GM19035 (cell line): ENCODE data around the gene POTEI.
"Not testable (repeated sequence)": the region's sequence is repeated elsewhere in the genome, so short reads cannot be mapped to it uniquely, and the experiment has no call there.

ENCODE experiments used
- ATAC-seq: cut with Tn5 transposase; IDR thresholded peaks from one replicate; pipeline ENCODE4 v1.9.1; 2021; ENCODE audit not compliant: unreplicated experiment

The POTEI gene

DNA sequence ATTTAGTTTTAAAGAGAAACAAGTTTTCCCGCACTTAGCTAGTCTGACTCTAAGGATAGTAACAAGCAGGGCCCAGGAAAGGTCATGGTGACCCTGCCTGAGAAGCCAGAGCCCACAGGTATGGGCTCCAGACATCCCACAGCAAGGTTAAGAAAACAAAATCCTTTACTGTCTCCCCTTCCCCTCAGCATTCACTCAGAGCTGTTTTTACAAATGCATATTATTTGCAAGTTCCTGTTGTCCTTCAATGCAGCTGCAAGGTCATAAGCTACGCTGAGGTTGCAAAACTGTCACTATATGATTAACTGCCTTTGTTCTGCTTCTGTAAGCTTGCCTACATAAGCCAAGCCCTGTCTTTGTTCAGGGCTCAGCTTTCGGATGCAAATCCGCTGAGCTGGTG lies 18.1 kb downstream of the POTEI start:
- ATAC-seq, result not testable (repeated sequence)

DNA sequence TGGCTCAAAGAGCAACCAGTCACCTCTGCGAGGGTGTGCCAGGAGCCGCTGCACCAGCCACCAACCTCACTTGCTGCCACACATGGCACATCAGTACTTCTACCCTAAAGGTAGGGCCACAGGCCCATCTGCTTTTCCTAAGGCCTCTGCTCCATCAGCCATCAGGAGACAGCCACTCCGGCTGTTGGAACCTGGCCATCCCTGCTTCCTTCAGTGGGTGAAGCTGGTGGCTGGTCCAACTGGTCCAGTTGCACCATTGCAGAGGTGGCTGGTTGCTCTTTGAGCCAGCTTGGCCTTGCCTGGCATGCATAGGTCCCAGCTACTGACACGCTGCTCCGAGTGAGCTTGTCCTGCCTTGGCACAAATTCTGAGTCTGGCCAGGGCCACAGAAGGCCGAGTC lies 53.7 kb downstream of the POTEI start:
- not testable (repeated sequence) for ATAC-seq

DNA sequence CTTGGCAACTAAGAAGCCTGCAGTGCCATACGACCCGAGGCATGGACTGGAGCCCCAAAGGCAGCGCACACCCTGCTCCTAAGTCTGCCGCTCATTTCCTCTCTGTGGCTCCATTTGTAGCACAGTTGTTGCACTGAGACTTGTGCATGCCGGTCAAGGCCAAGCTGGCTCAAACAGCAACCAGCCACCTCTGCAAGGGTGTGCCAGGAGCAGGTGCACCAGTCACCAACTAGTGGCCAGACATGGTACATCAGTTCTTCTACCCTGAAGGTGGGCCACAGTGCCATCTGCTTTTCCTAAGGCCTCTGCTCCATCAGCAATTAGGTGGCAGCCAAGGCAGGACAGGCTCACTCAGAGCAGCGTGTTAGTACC lies 54.4 kb downstream of the POTEI start:
- ATAC-seq, result not testable (repeated sequence)

- not testable (repeated sequence) for ATAC-seq
These were observed 55.0 kb downstream of the POTEI start for GRCh38 chr2:130453955-130454711.

- ATAC-seq, result not testable (repeated sequence)
These were observed 56.2 kb downstream of the POTEI start for GRCh38 chr2:130452897-130453296.

GRCh38 chr2:130451823-130452222 lies 57.3 kb downstream of the POTEI start:
- ATAC-seq, result not testable (repeated sequence)

- not testable (repeated sequence) for ATAC-seq
These were observed 57.9 kb downstream of the POTEI start for GRCh38 chr2:130451278-130451677.

- ATAC-seq, result not testable (repeated sequence)
These were observed 58.8 kb downstream of the POTEI start for GRCh38 chr2:130450366-130450765.

DNA sequence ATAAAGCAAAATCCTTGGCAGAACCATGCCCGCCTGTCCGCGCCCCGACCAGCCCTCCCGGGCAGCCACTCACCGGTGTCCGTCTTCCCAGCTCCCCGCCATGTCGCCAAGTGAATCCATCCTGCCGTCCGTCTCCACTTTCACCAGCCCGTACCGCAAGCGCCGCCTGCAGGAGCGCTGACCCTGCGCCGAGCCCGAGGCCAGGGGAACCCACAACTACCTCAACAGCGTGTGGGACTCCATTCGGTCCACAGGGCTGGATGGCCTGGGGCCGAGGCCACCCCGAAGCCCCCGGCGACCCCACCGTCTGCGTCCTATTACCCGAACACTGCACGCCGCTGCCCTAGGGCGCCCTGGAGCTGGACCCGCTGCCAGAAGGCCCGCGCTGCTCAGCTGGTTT lies 81.5 kb downstream of the POTEI start:
- ATAC-seq, result peak; percentile 51

- ATAC-seq, result not testable (repeated sequence)
These were observed 90.3 kb downstream of the POTEI start for GRCh38 chr2:130418845-130419244.

DNA sequence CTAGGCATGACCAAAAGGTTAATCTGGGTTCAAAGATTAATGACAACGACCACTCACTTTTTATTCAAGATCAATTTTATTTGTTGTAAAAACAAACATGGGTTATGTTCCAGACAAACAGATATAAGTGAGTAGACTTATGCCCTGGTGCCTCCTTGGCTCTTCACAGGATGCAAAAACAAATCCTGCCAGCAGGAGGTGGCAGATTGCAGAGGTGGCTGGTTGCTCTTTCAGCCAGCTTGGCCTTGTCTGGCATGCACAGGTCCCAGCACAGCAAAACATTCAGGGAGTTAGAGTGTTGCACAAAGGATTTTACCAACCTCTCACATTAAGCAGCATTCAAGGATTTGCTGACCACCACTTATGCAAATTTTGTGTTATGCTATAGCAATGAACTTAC lies 92.4 kb downstream of the POTEI start:
- not testable (repeated sequence) for ATAC-seq
